GM21723 (cell line): Measurements from ENCODE around the gene GASK1A.

Experiments
- ATAC-seq: cut with Tn5 transposase; IDR thresholded peaks from one replicate; pipeline ENCODE4 v1.9.1; 2021; ENCODE audit warnings: mild to moderate bottlenecking, moderate library complexity; ENCODE audit not compliant: unreplicated experiment

GASK1A gene

GRCh38 chr3:43013256-43013655 is 34.1 kb downstream of the GASK1A start:
- ATAC-seq, result no peak

GRCh38 chr3:43013743-43014155 is 34.6 kb downstream of the GASK1A start:
- ATAC-seq, result no peak

GRCh38 chr3:43014241-43014640 is 35.1 kb downstream of the GASK1A start:
- no peak for ATAC-seq

- no peak for ATAC-seq
These were observed 35.8 kb downstream of the GASK1A start for GRCh38 chr3:43014956-43015355.

GRCh38 chr3:43015572-43015971 is 36.5 kb downstream of the GASK1A start:
- ATAC-seq, result no peak

- no peak for ATAC-seq
These were observed 37.1 kb downstream of the GASK1A start for GRCh38 chr3:43015991-43016865.

- no peak for ATAC-seq
These were observed 37.9 kb downstream of the GASK1A start for GRCh38 chr3:43017004-43017403.

GRCh38 chr3:43017593-43018195 is 38.6 kb downstream of the GASK1A start:
- ATAC-seq, result no peak

- ATAC-seq, result no peak
These were observed 39.1 kb downstream of the GASK1A start for GRCh38 chr3:43018246-43018645.

- ATAC-seq, result no peak
These were observed 40.1 kb downstream of the GASK1A start for GRCh38 chr3:43019006-43019809.

- no peak for ATAC-seq
These were observed 40.7 kb downstream of the GASK1A start for GRCh38 chr3:43019826-43020225.

- ATAC-seq, result no peak
These were observed 42.1 kb downstream of the GASK1A start for GRCh38 chr3:43021186-43021585.

- no peak for ATAC-seq
These were observed 43.0 kb downstream of the GASK1A start for GRCh38 chr3:43022121-43022520.

GRCh38 chr3:43023066-43023465 is 44.0 kb downstream of the GASK1A start:
- ATAC-seq, result no peak

GRCh38 chr3:43023746-43024145 is 44.6 kb downstream of the GASK1A start:
- ATAC-seq, result no peak

- no peak for ATAC-seq
These were observed 45.2 kb downstream of the GASK1A start for GRCh38 chr3:43024181-43024885.

GRCh38 chr3:43025423-43025822 is 46.3 kb downstream of the GASK1A start:
- no peak for ATAC-seq

- no peak for ATAC-seq
These were observed 48.9 kb downstream of the GASK1A start for GRCh38 chr3:43028001-43028400.

GRCh38 chr3:43028678-43029490 is 49.8 kb downstream of the GASK1A start:
- no peak for ATAC-seq
